Esophagus muscularis mucosa (tissue), 4 donors: ENCODE results near the gene HCK. TPM values are rescaled to one million over a fixed set of nuclear protein-coding genes. Genes with fewer than 3 reads are reported as not detected.

Experiments
- DNase-seq: peaks from one replicate; pipeline ENCODE4 v3.0.0-alpha.2; 2017; ENCODE audit errors: extremely low spot score
- H3K27ac ChIP-seq, 4 donors: fragments of 200-600 bp; sonication (generic); replicated peaks in 1 of 4; 1 replicate in 3 of 4; 2 replicates in 1 of 4; pipeline ENCODE4 v1.5.1; 2016 to 2019; ENCODE audit warnings: mild to moderate bottlenecking in 1 of 4
- H3K27me3 ChIP-seq, 4 donors: fragments of 200-600 bp; sonication (generic); one replicate each; pipeline versions ENCODE4 v1.5.1 to v1.6.0; 2016 to 2019
- H3K36me3 ChIP-seq, 4 donors: fragments of 200-600 bp; sonication (generic); one replicate each; pipeline ENCODE4 v1.5.1; 2016 to 2019
- H3K4me1 ChIP-seq, 4 donors: fragments of 200-600 bp; sonication (generic); one replicate each; pipeline ENCODE4 v1.5.1; 2016 to 2019
- H3K4me3 ChIP-seq, 4 donors: fragments of 200-600 bp; sonication (generic); 1 replicate in 2 of 4; 2 replicates in 2 of 4; pipeline ENCODE4 v1.5.1; 2016 to 2019; ENCODE audit warnings: mild to moderate bottlenecking in 4 of 4, moderate library complexity in 1 of 4
- H3K9me3 ChIP-seq, 4 donors: fragments of 200-600 bp; sonication (generic); 1 replicate in 3 of 4; 2 replicates in 1 of 4; pipeline ENCODE4 v1.5.1; 2016 to 2019
- CTCF ChIP-seq, 3 experiments: fragments of 200-600 bp in 2 of 3; fragments of 450-650 bp in 1 of 3; sonication (generic) in 2 of 3; IDR thresholded peaks; one replicate each; pipeline ENCODE4 v1.5.1; 2017 to 2019; ENCODE audit warnings: antibody characterized with exemption in 3 of 3, mild to moderate bottlenecking in 2 of 3, moderate library complexity in 1 of 3
- EP300 ChIP-seq: sonication (generic); formaldehyde crosslinking; IDR thresholded peaks from one replicate; pipeline ENCODE4 v1.6.1; 2017; ENCODE audit warnings: antibody characterized with exemption
- POLR2A ChIP-seq: fragments of 450-650 bp; IDR thresholded peaks from one replicate; pipeline ENCODE4 v1.6.1; 2017; ENCODE audit warnings: antibody characterized with exemption, moderate library complexity, mild to moderate bottlenecking, low read depth
- POLR2AphosphoS5 ChIP-seq, 2 donors: sonication (generic); formaldehyde crosslinking; IDR thresholded peaks; one replicate each; pipeline ENCODE4 v1.6.1; 2017; ENCODE audit warnings: antibody characterized with exemption in 2 of 2
- WGBS: methylation state at CpG from one replicate; pipeline ENCODE4 v1.1.5; 2018; 5-methylcytosine and 5-hydroxymethylcytosine counted together
- intact Hi-C: fragments of 100-400 bp; cut with DNase I; formaldehyde crosslinking; loops from one replicate; pipeline ENCODE4 v1.15.1; 2023
- total RNA-seq, 4 donors: library from RNA; depleted of rRNA; stranded (reverse); fragments of >200 nt; gene quantifications; one replicate each; pipeline versions ENCODE4 v1.1.0 to v1.2.1, GENCODE V29; 2016

Gene HCK
- total RNA-seq, 4 donors from 2014 or later, result 7.8 to 36.6 (median 11.4) TPM

- TF ChIP-seq CTCF (IDR thresholded peaks at IDR 0.05) (no peak), POLR2A (no peak), EP300 (no peak), POLR2AphosphoS5 (IDR thresholded peaks at IDR 0.05) (no peak)
- intact Hi-C loops, result no loop called here
- no peaks in the 10 kb centered on the region for H3K9me3 ChIP-seq
- no peaks in the 10 kb centered on the region for H3K27me3 ChIP-seq
- H3K27ac ChIP-seq, result no peak overlapping the region
- peaks cover 24 to 61% (median 58%) of the 10 kb centered on the region in 4 donors for H3K4me1 ChIP-seq
- no peak overlapping the region for H3K4me3 ChIP-seq
- WGBS, result 80% methylated on average over 3 of the region's 3 CpGs
- DNase-seq, result no peak
- H3K36me3 ChIP-seq, result peaks cover 0 to 6% (median 0%) of the 10 kb centered on the region in 4 donors
These were observed 59.2 kb downstream of the HCK start for GRCh38 chr20:32111156-32111686.

GRCh38 chr20:32111753-32112152 lies 59.7 kb downstream of the HCK start:
- TF ChIP-seq EP300 (no peak), CTCF (IDR thresholded peaks at IDR 0.05) (no peak), POLR2A (no peak), POLR2AphosphoS5 (IDR thresholded peaks at IDR 0.05) (no peak)
- Histone ChIP-seq H3K9me3 (no peaks in the 10 kb centered on the region), H3K27ac (no peak overlapping the region), H3K36me3 (peaks cover 0 to 6% (median 0%) of the 10 kb centered on the region in 4 donors), H3K4me3 (no peak overlapping the region), H3K27me3 (no peaks in the 10 kb centered on the region), H3K4me1 (peaks cover 26 to 64% (median 61%) of the 10 kb centered on the region in 4 donors)
- intact Hi-C loops, result no loop called here
- WGBS, result 77% methylated on average over 3 of the region's 3 CpGs
- no peak for DNase-seq

GRCh38 chr20:32112841-32113240 lies 60.8 kb downstream of the HCK start:
- intact Hi-C loops, result no loop called here

GRCh38 chr20:32113591-32114260 lies 61.7 kb downstream of the HCK start:
- Histone ChIP-seq H3K9me3 (no peaks in the 10 kb centered on the region), H3K4me3 (no peak overlapping the region), H3K27ac (no peak overlapping the region), H3K36me3 (peaks cover 0 to 6% (median 0%) of the 10 kb centered on the region in 4 donors), H3K4me1 (peaks cover 36 to 79% (median 72%) of the 10 kb centered on the region in 4 donors), H3K27me3 (no peaks in the 10 kb centered on the region)
- DNase-seq, result no peak
- 90% methylated on average over 2 of the region's 2 CpGs for WGBS
- TF ChIP-seq CTCF (IDR thresholded peaks at IDR 0.05) (no peak), POLR2A (no peak), POLR2AphosphoS5 (IDR thresholded peaks at IDR 0.05) (no peak), EP300 (no peak)
- intact Hi-C loops, result no loop called here

More at GRCh38 chr20:32112841-32113240, 60.8 kb downstream of the HCK start:
- no peak for DNase-seq
- no peaks in the 10 kb centered on the region for H3K27me3 ChIP-seq
- H3K4me1 ChIP-seq, result peaks cover 36 to 75% (median 72%) of the 10 kb centered on the region in 4 donors
- no peak for TF ChIP-seq EP300
- no peak for TF ChIP-seq CTCF (IDR thresholded peaks at IDR 0.05)
- TF ChIP-seq POLR2A, result no peak
- TF ChIP-seq POLR2AphosphoS5 (IDR thresholded peaks at IDR 0.05), result no peak
- peaks cover 0 to 6% (median 0%) of the 10 kb centered on the region in 4 donors for H3K36me3 ChIP-seq
- no peak overlapping the region for H3K4me3 ChIP-seq
- no peak overlapping the region for H3K27ac ChIP-seq
- no peaks in the 10 kb centered on the region for H3K9me3 ChIP-seq
- 73% methylated on average over 5 of the region's 5 CpGs for whole genome bisulfite sequencing
